ENCODE data around the gene SMARCB1. TPM values are rescaled to one million over a fixed set of nuclear protein-coding genes. Genes with fewer than 3 reads are reported as not detected.

The SMARCB1 gene
- total and polyA plus RNA-seq, 2 donors (not counting 3 experiments of a cell fraction or from before 2014, with no cell fraction given), result 113 to 148 TPM

DNA sequence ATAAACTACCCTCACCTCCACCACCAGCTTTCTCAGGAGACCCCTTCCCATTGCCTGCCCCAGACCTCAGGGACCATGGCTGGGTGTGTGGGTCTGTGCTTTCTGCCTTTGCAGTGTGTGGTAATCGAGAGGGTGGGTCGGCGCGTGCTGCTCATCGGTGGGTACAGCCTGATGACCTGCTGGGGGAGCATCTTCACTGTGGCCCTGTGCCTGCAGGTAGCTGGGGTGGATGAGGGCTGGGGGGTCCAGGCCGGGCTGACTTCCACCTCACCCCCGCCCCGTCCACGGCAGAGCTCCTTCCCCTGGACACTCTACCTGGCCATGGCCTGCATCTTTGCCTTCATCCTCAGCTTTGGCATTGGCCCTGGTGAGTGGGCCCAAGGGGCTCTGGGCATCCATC lies 96.9 kb downstream of the SMARCB1 start:
- Histone ChIP-seq H3K9me3 (replicated peaks; ENCODE audit: control insufficient read depth, insufficient read depth, low read length) (no peaks in the 10 kb centered on the region), H4K20me1 (replicated peaks; ENCODE audit: control insufficient read depth, extremely low read depth, insufficient read depth, low read length) (no peaks in the 10 kb centered on the region), H3K27me3 (ENCODE audit: control insufficient read depth in 2 of 2, insufficient read depth in 2 of 2, low read length in 2 of 2) (no peaks in the 10 kb centered on the region), H3K4me1 (ENCODE audit: control insufficient read depth, extremely low read depth, insufficient read depth, low read length) (peaks cover 3% of the 10 kb centered on the region), H3K9me1 (replicated peaks; ENCODE audit: control insufficient read depth, extremely low read depth, insufficient read depth, low read length) (no peaks in the 10 kb centered on the region), H3K9ac (replicated peaks; ENCODE audit: extremely low read depth, insufficient read depth, low read length) (no peak overlapping the region), H3K36me3 (ENCODE audit: control insufficient read depth in 2 of 2, extremely low read depth in 1 of 2, insufficient read depth in 2 of 2, low read length in 2 of 2) (no peaks in the 10 kb centered on the region), H3K4me2 (ENCODE audit: insufficient read depth, low read length) (no peak overlapping the region), H2AFZ (ENCODE audit: low read depth, low read length) (no peak overlapping the region), H3K4me3 (replicated peaks in 1 of 3; ENCODE audit: insufficient read depth in 1 of 3, low read depth in 1 of 3, low read length in 3 of 3) (no peak overlapping the region), H3K79me2 (ENCODE audit: control insufficient read depth, insufficient read depth, low read length) (no peaks in the 10 kb centered on the region), H3K27ac (ENCODE audit: insufficient read depth, low read depth, low read length) (no peak overlapping the region)
- DNase-seq (ENCODE audit: low read depth, low spot score), result no peak
- dilution Hi-C loops (cut with MboI; ENCODE audit: extremely low pct_ligation_motif_present, low sequenced_read_pairs) (no loop called here), intact Hi-C loops (cut with micrococcal nuclease) (no loop called here)
- no TSS peak for BruUV-seq (replicated peaks)
- FAIRE-seq, result no peak
- TF ChIP-seq JUN (IDR thresholded peaks at IDR 0.05; ENCODE audit: borderline replicate concordance, insufficient read depth, insufficient read length, low read depth), result no peak
- TF ChIP-seq, protein P1, sequence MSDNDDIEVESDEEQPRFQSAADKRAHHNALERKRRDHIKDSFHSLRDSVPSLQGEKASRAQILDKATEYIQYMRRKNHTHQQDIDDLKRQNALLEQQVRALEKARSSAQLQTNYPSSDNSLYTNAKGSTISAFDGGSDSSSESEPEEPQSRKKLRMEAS (IDR thresholded peaks at IDR 0.05; ENCODE audit: insufficient read depth, insufficient read length), result no peak
- ChIA-PET POLR2A (no interaction called here), CTCF (interaction anchor here (1.2 kb wide), 1 partner anchor 11 kb away, joined by 3 read pairs; the partner anchor contains the start of gene MIF)

DNA sequence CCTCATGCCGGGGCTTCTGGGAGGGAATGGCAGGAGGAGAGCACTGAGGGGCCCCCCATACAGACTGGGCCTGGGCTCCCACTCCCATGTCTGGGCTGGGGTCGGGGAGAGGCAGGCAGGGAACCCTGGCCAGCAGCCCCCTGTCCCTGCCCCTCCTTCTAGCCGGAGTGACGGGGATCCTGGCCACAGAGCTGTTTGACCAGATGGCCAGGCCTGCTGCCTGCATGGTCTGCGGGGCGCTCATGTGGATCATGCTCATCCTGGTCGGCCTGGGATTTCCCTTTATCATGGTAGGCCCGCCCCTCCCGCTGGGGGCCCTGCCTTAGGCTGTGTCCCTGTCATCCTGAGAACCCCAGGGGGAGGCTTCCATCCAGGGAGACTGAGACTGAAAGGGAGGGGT lies 97.4 kb downstream of the SMARCB1 start:
- Histone ChIP-seq H4K20me1 (replicated peaks; ENCODE audit: control insufficient read depth, extremely low read depth, insufficient read depth, low read length) (no peaks in the 10 kb centered on the region), H3K9me1 (replicated peaks; ENCODE audit: control insufficient read depth, extremely low read depth, insufficient read depth, low read length) (no peaks in the 10 kb centered on the region), H3K9me3 (replicated peaks; ENCODE audit: control insufficient read depth, insufficient read depth, low read length) (no peaks in the 10 kb centered on the region), H3K36me3 (ENCODE audit: control insufficient read depth in 2 of 2, extremely low read depth in 1 of 2, insufficient read depth in 2 of 2, low read length in 2 of 2) (no peaks in the 10 kb centered on the region), H2AFZ (ENCODE audit: low read depth, low read length) (no peak overlapping the region), H3K9ac (replicated peaks; ENCODE audit: extremely low read depth, insufficient read depth, low read length) (no peak overlapping the region), H3K4me2 (ENCODE audit: insufficient read depth, low read length) (no peak overlapping the region), H3K4me1 (ENCODE audit: control insufficient read depth, extremely low read depth, insufficient read depth, low read length) (peaks cover 5% of the 10 kb centered on the region), H3K79me2 (ENCODE audit: control insufficient read depth, insufficient read depth, low read length) (no peaks in the 10 kb centered on the region), H3K4me3 (replicated peaks in 1 of 3; ENCODE audit: insufficient read depth in 1 of 3, low read depth in 1 of 3, low read length in 3 of 3) (no peak overlapping the region), H3K27me3 (ENCODE audit: control insufficient read depth in 2 of 2, insufficient read depth in 2 of 2, low read length in 2 of 2) (no peaks in the 10 kb centered on the region), H3K27ac (ENCODE audit: insufficient read depth, low read depth, low read length) (no peak overlapping the region)
- no TSS peak for BruUV-seq (replicated peaks)
- TF ChIP-seq POLR2A (IDR thresholded peaks at IDR 0.05; ENCODE audit: low read depth, low read length), result no peak
- no peak for TF ChIP-seq JUN (IDR thresholded peaks at IDR 0.05; ENCODE audit: borderline replicate concordance, insufficient read depth, insufficient read length, low read depth)
- TF ChIP-seq GATA2 (IDR thresholded peaks at IDR 0.05; ENCODE audit: insufficient read depth, insufficient read length, low read depth, low read length), result no peak
- no peak for TF ChIP-seq FOS (IDR thresholded peaks at IDR 0.05; ENCODE audit: borderline replicate concordance, insufficient read depth, low read length)
- TF ChIP-seq MYC (IDR thresholded peaks at IDR 0.05; ENCODE audit: low read depth, low read length), result no peak
- no peak for TF ChIP-seq EZH2 (IDR thresholded peaks at IDR 0.05; ENCODE audit: borderline replicate concordance, low read depth, low read length, severe bottlenecking)
- TF ChIP-seq, protein P1 (IDR thresholded peaks at IDR 0.05; ENCODE audit: insufficient read depth, insufficient read length), result no peak
- TF ChIP-seq, protein P2, sequence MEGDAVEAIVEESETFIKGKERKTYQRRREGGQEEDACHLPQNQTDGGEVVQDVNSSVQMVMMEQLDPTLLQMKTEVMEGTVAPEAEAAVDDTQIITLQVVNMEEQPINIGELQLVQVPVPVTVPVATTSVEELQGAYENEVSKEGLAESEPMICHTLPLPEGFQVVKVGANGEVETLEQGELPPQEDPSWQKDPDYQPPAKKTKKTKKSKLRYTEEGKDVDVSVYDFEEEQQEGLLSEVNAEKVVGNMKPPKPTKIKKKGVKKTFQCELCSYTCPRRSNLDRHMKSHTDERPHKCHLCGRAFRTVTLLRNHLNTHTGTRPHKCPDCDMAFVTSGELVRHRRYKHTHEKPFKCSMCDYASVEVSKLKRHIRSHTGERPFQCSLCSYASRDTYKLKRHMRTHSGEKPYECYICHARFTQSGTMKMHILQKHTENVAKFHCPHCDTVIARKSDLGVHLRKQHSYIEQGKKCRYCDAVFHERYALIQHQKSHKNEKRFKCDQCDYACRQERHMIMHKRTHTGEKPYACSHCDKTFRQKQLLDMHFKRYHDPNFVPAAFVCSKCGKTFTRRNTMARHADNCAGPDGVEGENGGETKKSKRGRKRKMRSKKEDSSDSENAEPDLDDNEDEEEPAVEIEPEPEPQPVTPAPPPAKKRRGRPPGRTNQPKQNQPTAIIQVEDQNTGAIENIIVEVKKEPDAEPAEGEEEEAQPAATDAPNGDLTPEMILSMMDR (IDR thresholded peaks at IDR 0.05; ENCODE audit: extremely low read depth in 1 of 2, insufficient read depth in 1 of 2, low read depth in 1 of 2, low read length in 2 of 2), result no peak
- no peak for TF ChIP-seq POLR2AphosphoS5 (IDR thresholded peaks at IDR 0.05; ENCODE audit: insufficient read depth, low read depth, low read length)
- dilution Hi-C loops (cut with MboI; ENCODE audit: extremely low pct_ligation_motif_present, low sequenced_read_pairs), result no loop called here
- no peak for FAIRE-seq
- ChIA-PET CTCF (interaction anchor here (0.9 to 1.5 kb wide), 2 partner anchors 34 to 46 kb away, joined by 3 to 4 read pairs; no protein-coding TSS in a partner anchor), POLR2A (no interaction called here)
- DNase-seq (ENCODE audit: low read depth, low spot score), result no peak
- intact Hi-C loops (cut with micrococcal nuclease), result no loop called here

All from endothelial cell of umbilical vein (primary cell).